ENCODE data around the gene ZNF799. TPM values are rescaled to one million over a fixed set of nuclear protein-coding genes. Genes with fewer than 3 reads are reported as not detected.

ZNF799 gene
- total RNA-seq, 4 donors from 2014 or later = 1.3 to 3.6 (median 3.2) TPM

- TF ChIP-seq POLR2A (IDR thresholded peaks at IDR 0.05) = no peak
- TF ChIP-seq CTCF (IDR thresholded peaks at IDR 0.05 in 4 of 5, conservative IDR thresholded peaks at IDR 0.05 in 1 of 5) = no peak
- intact Hi-C loops (cut with DNase I; ENCODE audit: low total_unique reads) (no loop called here), in situ Hi-C loops (cut with MboI; ENCODE audit: low sequenced_read_pairs in 4 of 4) (no loop called here)
- Histone ChIP-seq H3K4me1 (no peaks in the 10 kb centered on the region), H3K27ac (no peak overlapping the region), H3K27me3 (no peaks in the 10 kb centered on the region), H3K36me3 (peaks cover 6 to 28% of the 10 kb centered on the region in 2 donors), H3K9me3 (peaks cover 14 to 49% (median 17%) of the 10 kb centered on the region in 3 donors), H3K4me3 (no peak overlapping the region)
- ATAC-seq (no peak), DNase-seq (no peak)
These were observed 54.2 kb downstream of the ZNF799 start for GRCh38 chr19:12346896-12347295.

- no peak for TF ChIP-seq POLR2A (IDR thresholded peaks at IDR 0.05)
- no peak for TF ChIP-seq CTCF (IDR thresholded peaks at IDR 0.05 in 4 of 5, conservative IDR thresholded peaks at IDR 0.05 in 1 of 5)
- Histone ChIP-seq H3K27ac (no peak overlapping the region), H3K9me3 (peaks cover 11 to 33% (median 12%) of the 10 kb centered on the region in 3 donors), H3K4me1 (no peaks in the 10 kb centered on the region), H3K4me3 (no peak overlapping the region), H3K27me3 (no peaks in the 10 kb centered on the region), H3K36me3 (peaks cover 0 to 11% of the 10 kb centered on the region in 2 donors)
- intact Hi-C loops (cut with DNase I; ENCODE audit: low total_unique reads) = no loop called here
- no peak for DNase-seq
- in situ Hi-C loops (cut with MboI; ENCODE audit: low sequenced_read_pairs in 4 of 4) = no loop called here
- ATAC-seq = no peak
These were observed 55.9 kb downstream of the ZNF799 start for GRCh38 chr19:12345197-12345596.

Other genes with a start within 250 kb of the ZNF799 start
- gene ZNF625, start 244.5 kb downstream of the ZNF799 start, total RNA-seq = 1 to 10 TPM in 1 of 4 donors, under 1 TPM in 3; 0.22 to 1.4 (median 0.50) TPM
- 1 to 10 TPM; 1.4 to 2.2 (median 1.8) TPM for gene ZNF136, start 238.2 kb downstream of the ZNF799 start, total RNA-seq
- 1 to 10 TPM; 2.6 to 4.0 (median 3.5) TPM for gene ZNF44, start 106.4 kb downstream of the ZNF799 start, total RNA-seq
- 1 to 10 TPM; 1.3 to 2.8 (median 2.2) TPM for gene ZNF563, start 67.6 kb downstream of the ZNF799 start, total RNA-seq
- under 1 TPM; 0.22 to 0.66 (median 0.42) TPM for gene ZNF442, start 35.6 kb downstream of the ZNF799 start, total RNA-seq
- 1 to 10 TPM in 3 of 4 donors, under 1 TPM in 1; 0.95 to 2.3 (median 1.7) TPM for gene ZNF443, start 39.8 kb upstream of the ZNF799 start, total RNA-seq
- gene ZNF709, start 83.5 kb upstream of the ZNF799 start, total RNA-seq = 1 to 10 TPM in 1 of 4 donors, under 1 TPM in 3; 0.52 to 1.7 (median 0.61) TPM
- 1 to 10 TPM; 3.3 to 5.0 (median 4.5) TPM for gene ZNF564, start 150.2 kb upstream of the ZNF799 start, total RNA-seq
- 1 to 10 TPM; 2.5 to 4.9 (median 2.9) TPM for gene ZNF490, start 209.5 kb upstream of the ZNF799 start, total RNA-seq
- gene ZNF791, start 209.6 kb upstream of the ZNF799 start, total RNA-seq = 10 to 100 TPM in 1 of 4 donors, 1 to 10 TPM in 3; 7.6 to 10.9 (median 8.8) TPM